ENCODE data around the gene MED27. TPM values are rescaled to one million over a fixed set of nuclear protein-coding genes. Genes with fewer than 3 reads are reported as not detected.

MED27 gene
- total and polyA plus RNA-seq, 2 of the 8 experiments (the other 6 are each of a cell fraction or from before 2014, with no cell fraction given) = 29.9 to 56.5 TPM

- no peak for TF ChIP-seq RXRA (IDR thresholded peaks at IDR 0.05; ENCODE audit: insufficient read depth, low read depth, low read length)
- no peak for TF ChIP-seq JUND (IDR thresholded peaks at IDR 0.05; ENCODE audit: low read length)
- TF ChIP-seq NANOG (IDR thresholded peaks at IDR 0.05; ENCODE audit: insufficient read depth, low read depth, low read length, poor library complexity, severe bottlenecking) = no peak
- no peak for TF ChIP-seq BACH1 (IDR thresholded peaks at IDR 0.05; ENCODE audit: low read length)
- no peak for TF ChIP-seq CHD7 (IDR thresholded peaks at IDR 0.05; ENCODE audit: insufficient replicate concordance, low read length)
- no peak for TF ChIP-seq RNF2 (IDR thresholded peaks at IDR 0.05; ENCODE audit: borderline replicate concordance, low read depth, low read length, missing control alignments, poor library complexity, severe bottlenecking)
These were observed 60.0 kb downstream of the MED27 start (continued) for GRCh38 chr9:132019702-132020101.
